OCI-LY3 (cell line): Measurements from ENCODE around the gene CRTAC1.

Experiments
- H2AFZ ChIP-seq: fragments of 200-600, 300-600 bp; shearing (Covaris generic); 2 replicates; pipeline ENCODE4 v1.6.0; 2014; ENCODE audit warnings: antibody characterized with exemption, low read depth, low read length
- H3K27ac ChIP-seq: fragments of 200-600, 300-600 bp; sonication (generic); 2 replicates; pipeline ENCODE4 v1.5.1; 2014; ENCODE audit warnings: mild to moderate bottlenecking, low read length, moderate library complexity, mixed read lengths
- H3K27me3 ChIP-seq: fragments of 200-600, 300-600 bp; sonication (generic); 2 replicates; pipeline ENCODE4 v1.6.1; 2014; ENCODE audit warnings: low read depth, low read length, mixed read lengths
- H3K36me3 ChIP-seq: fragments of 200-600, 300-600 bp; sonication (generic); replicated peaks from 2 replicates; pipeline ENCODE3; 2014; ENCODE audit warnings: low read depth, low read length, mixed read lengths
- H3K4me1 ChIP-seq: fragments of 300-600, 200-600 bp; sonication (generic); 2 replicates; pipeline ENCODE4 v1.6.1; 2014; ENCODE audit warnings: low read length, mixed read lengths
- H3K4me2 ChIP-seq: fragments of 200-600, 300-600 bp; sonication (generic); 2 replicates; pipeline ENCODE4 v1.6.1; 2014; ENCODE audit warnings: low read length, mixed read lengths
- H3K4me3 ChIP-seq: fragments of 300-600, 200-600 bp; sonication (generic); 2 replicates; pipeline ENCODE4 v1.5.1; 2014; ENCODE audit warnings: antibody characterized with exemption, mild to moderate bottlenecking, low read length, moderate library complexity
- H3K79me2 ChIP-seq: fragments of 300-600, 200-600 bp; shearing (Covaris generic); 2 replicates; pipeline ENCODE4 v1.6.1; 2014; ENCODE audit warnings: mild to moderate bottlenecking, low read length, mixed read lengths
- H3K9ac ChIP-seq: fragments of 300-600, 200-600 bp; shearing (Covaris generic); 2 replicates; pipeline ENCODE4 v1.6.0; 2014; ENCODE audit warnings: mild to moderate bottlenecking, low read length, moderate library complexity
- H3K9me3 ChIP-seq: fragments of 200-600, 300-600 bp; shearing (Covaris generic); 2 replicates; pipeline ENCODE4 v1.6.1; 2014; ENCODE audit warnings: low read length, mixed read lengths; ENCODE audit not compliant: insufficient read depth
- H4K20me1 ChIP-seq: fragments of 200-600, 300-600 bp; sonication (generic); 2 replicates; pipeline ENCODE4 v1.6.1; 2016; ENCODE audit warnings: low read length, mixed read lengths; ENCODE audit not compliant: insufficient read depth
- CTCF ChIP-seq: fragments of 200-600, 300-600 bp; sonication (generic); IDR thresholded peaks from 2 replicates; pipeline ENCODE4 v1.5.1; 2014; ENCODE audit warnings: antibody characterized with exemption, low read length, low read depth
- EZH2phosphoT487 ChIP-seq: fragments of 200-600 bp; shearing (Covaris generic); IDR thresholded peaks from 2 replicates; pipeline ENCODE4 v1.6.1; 2018; ENCODE audit warnings: antibody characterized with exemption, mixed run types, low read depth

The CRTAC1 gene

GRCh38 chr10:97904576-97904975 is 125.8 kb downstream of the CRTAC1 start:
- Histone ChIP-seq H3K27me3 (peaks cover 14% of the 10 kb centered on the region), H3K4me3 (no peak overlapping the region), H3K79me2 (no peaks in the 10 kb centered on the region)

DNA sequence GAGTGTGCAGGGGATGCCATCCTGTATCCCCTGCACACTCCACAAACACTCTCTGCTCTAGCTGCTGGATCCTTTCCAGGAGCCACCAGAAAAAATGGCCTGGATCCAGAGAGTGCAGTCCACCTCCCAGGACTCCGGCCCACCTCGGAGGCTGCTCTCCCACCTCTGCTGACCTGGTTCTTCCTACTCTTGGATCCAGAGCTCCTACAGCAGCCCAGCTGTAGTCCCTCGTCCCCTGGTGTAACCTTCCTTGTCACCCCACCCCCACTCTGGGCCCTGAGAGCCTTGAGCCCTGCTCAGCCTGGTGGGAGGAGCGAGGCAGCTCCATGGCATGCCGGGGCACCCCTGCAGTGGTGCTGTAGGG is 126.4 kb downstream of the CRTAC1 start:
- H3K79me2 ChIP-seq, result no peaks in the 10 kb centered on the region
- no peak overlapping the region for H3K4me3 ChIP-seq
- H4K20me1 ChIP-seq, result no peaks in the 10 kb centered on the region
- H3K9ac ChIP-seq, result no peak overlapping the region
- no peaks in the 10 kb centered on the region for H3K4me1 ChIP-seq
- no peak for TF ChIP-seq CTCF
- TF ChIP-seq EZH2phosphoT487, result no peak
- H3K36me3 ChIP-seq, result no peaks in the 10 kb centered on the region
- no peaks in the 10 kb centered on the region for H3K9me3 ChIP-seq
- no peak overlapping the region for H2AFZ ChIP-seq
- no peak overlapping the region for H3K27ac ChIP-seq
- H3K4me2 ChIP-seq, result no peak overlapping the region
- peaks cover 11% of the 10 kb centered on the region; the same call in 1 of the 2 replicates for H3K27me3 ChIP-seq

More at GRCh38 chr10:97904576-97904975, 125.8 kb downstream of the CRTAC1 start:
- Histone ChIP-seq H3K9me3 (no peaks in the 10 kb centered on the region), H3K27ac (no peak overlapping the region), H3K9ac (no peak overlapping the region), H4K20me1 (no peaks in the 10 kb centered on the region), H2AFZ (no peak overlapping the region), H3K36me3 (no peaks in the 10 kb centered on the region), H3K4me2 (no peak overlapping the region), H3K4me1 (no peaks in the 10 kb centered on the region)
- TF ChIP-seq EZH2phosphoT487 (no peak), CTCF (no peak)

DNA sequence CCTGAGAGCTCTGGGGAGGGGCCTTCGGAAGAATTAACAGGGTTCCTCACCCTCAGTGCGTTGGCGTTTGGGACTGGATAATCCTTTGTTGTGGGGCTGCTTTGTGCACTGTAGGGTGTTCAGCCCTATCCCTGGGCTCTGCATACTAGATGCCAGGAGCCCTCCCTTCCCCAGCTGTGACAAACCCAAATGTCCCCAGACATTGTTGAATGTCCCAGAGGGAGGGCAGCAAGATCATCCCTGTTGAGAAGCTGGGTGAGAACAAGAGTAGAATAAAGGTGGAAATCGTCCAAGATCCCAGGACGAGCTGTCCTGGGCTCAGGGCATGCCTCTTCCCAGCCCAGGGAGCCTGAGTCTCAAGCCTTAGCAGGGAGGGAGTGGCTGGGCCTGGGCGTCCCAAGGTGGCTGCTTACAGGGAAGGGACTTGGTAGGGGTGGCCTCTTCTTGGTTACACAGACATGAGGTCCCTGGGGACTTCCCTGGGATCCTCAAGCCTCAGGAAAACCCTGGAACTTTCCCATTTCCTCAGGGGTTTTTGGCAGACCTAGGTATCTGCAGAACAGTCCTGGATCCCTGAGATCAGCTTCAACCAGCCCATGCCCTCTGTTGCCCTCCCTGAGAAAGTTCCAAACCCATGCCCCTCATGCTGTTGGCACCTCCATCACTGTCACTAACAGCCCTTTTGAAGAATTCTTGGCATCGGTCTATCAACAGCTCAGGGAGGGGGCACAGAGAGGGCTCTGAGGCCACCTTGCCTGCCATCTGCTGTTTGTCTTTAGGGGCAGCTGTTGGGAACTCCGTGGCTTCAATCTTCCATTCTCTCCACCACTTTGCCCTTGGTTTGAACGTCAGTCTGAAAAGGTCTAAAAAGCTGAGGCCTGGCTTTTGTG is 127.0 kb downstream of the CRTAC1 start:
- TF ChIP-seq CTCF (no peak), EZH2phosphoT487 (no peak)
- no peaks in the 10 kb centered on the region for H3K9me3 ChIP-seq
- no peak overlapping the region for H2AFZ ChIP-seq
- H3K4me1 ChIP-seq, result no peaks in the 10 kb centered on the region
- no peaks in the 10 kb centered on the region for H3K36me3 ChIP-seq
- H3K27me3 ChIP-seq, result peaks cover 11% of the 10 kb centered on the region; the same call in 1 of the 2 replicates
- no peak overlapping the region for H3K27ac ChIP-seq
- no peak overlapping the region for H3K4me3 ChIP-seq
- H3K4me2 ChIP-seq, result no peak overlapping the region
- no peaks in the 10 kb centered on the region for H3K79me2 ChIP-seq
- H4K20me1 ChIP-seq, result no peaks in the 10 kb centered on the region
- no peak overlapping the region for H3K9ac ChIP-seq

GRCh38 chr10:97901381-97901780 is 129.0 kb downstream of the CRTAC1 start:
- H3K27me3 ChIP-seq, result peaks cover under 1% of the 10 kb centered on the region; the same call in 1 of the 2 replicates
- H3K27ac ChIP-seq, result no peak overlapping the region
- H4K20me1 ChIP-seq, result no peaks in the 10 kb centered on the region
- no peaks in the 10 kb centered on the region for H3K9me3 ChIP-seq
- no peak overlapping the region for H3K4me2 ChIP-seq
- no peak overlapping the region for H3K9ac ChIP-seq
- H3K4me1 ChIP-seq, result no peaks in the 10 kb centered on the region
- no peak overlapping the region for H2AFZ ChIP-seq
- no peaks in the 10 kb centered on the region for H3K79me2 ChIP-seq
- H3K36me3 ChIP-seq, result no peaks in the 10 kb centered on the region
- TF ChIP-seq EZH2phosphoT487, result no peak
- no peak for TF ChIP-seq CTCF
- H3K4me3 ChIP-seq, result no peak overlapping the region
